ENCODE results near the gene SMIM13. TPM values are rescaled to one million over a fixed set of nuclear protein-coding genes. Genes with fewer than 3 reads are reported as not detected.
"Not testable (repeated sequence)": the region's sequence is repeated elsewhere in the genome, so short reads cannot be mapped to it uniquely, and the experiment has no call there.

The SMIM13 gene
- total RNA-seq, 1 donor from 2014 or later, result 18.5 TPM

- no peak for DNase-seq
Observed at GRCh38 chr6:11083956-11084355, 9.7 kb upstream of the SMIM13 start.

- no peak for DNase-seq
Observed at GRCh38 chr6:11085758-11086435, 7.7 kb upstream of the SMIM13 start.

GRCh38 chr6:11087141-11087812, 6.4 kb upstream of the SMIM13 start:
- DNase-seq, result not testable (repeated sequence)

GRCh38 chr6:11089695-11090094, 3.9 kb upstream of the SMIM13 start:
- DNase-seq, result no peak

- DNase-seq, result not testable (repeated sequence)
Observed at GRCh38 chr6:11091141-11091540, 2.5 kb upstream of the SMIM13 start.

- DNase-seq, result no peak
Observed at GRCh38 chr6:11092668-11093375, 812 bp upstream of the SMIM13 start.

GRCh38 chr6:11093376-11093625, 333 bp upstream of the SMIM13 start:
- no peak for DNase-seq

GRCh38 chr6:11094411-11094851, 797 bp downstream of the SMIM13 start:
- DNase-seq, result peak; percentile 49

GRCh38 chr6:11094941-11095340, 1.3 kb downstream of the SMIM13 start:
- DNase-seq, result no peak

GRCh38 chr6:11096109-11096508, 2.5 kb downstream of the SMIM13 start:
- DNase-seq, result peak; percentile 4

- DNase-seq, result no peak
Observed at GRCh38 chr6:11097476-11097875, 3.8 kb downstream of the SMIM13 start.

GRCh38 chr6:11098004-11098403, 4.4 kb downstream of the SMIM13 start:
- DNase-seq, result no peak

GRCh38 chr6:11101417-11101816, 7.8 kb downstream of the SMIM13 start:
- no peak for DNase-seq

- no peak for DNase-seq
Observed at GRCh38 chr6:11103065-11103464, 9.4 kb downstream of the SMIM13 start.

GRCh38 chr6:11108726-11109125, 15.1 kb downstream of the SMIM13 start:
- DNase-seq, result no peak

- no peak for DNase-seq
Observed at GRCh38 chr6:11110921-11111768, 17.5 kb downstream of the SMIM13 start, which contains the start of gene ERVFRD-1. ERVFRD-1 (minus strand) TSS chr6:11111725; CDS start chr6:11105310, 6,415 bp downstream.

- no peak for DNase-seq
Observed at GRCh38 chr6:11111769-11112437, 18.3 kb downstream of the SMIM13 start.

GRCh38 chr6:11113038-11113437, 19.4 kb downstream of the SMIM13 start:
- DNase-seq, result no peak

- not testable (repeated sequence) for DNase-seq
Observed at GRCh38 chr6:11115808-11116536, 22.3 kb downstream of the SMIM13 start.

- DNase-seq, result no peak
Observed at GRCh38 chr6:11120271-11121005, 26.8 kb downstream of the SMIM13 start.
